Nucleus accumbens (tissue), 56 donors: ENCODE measurements around the gene FITM1.

ENCODE experiments used
- DNase-seq, 56 donors: peaks; one replicate each; lab custom pipeline; 2025; lab: John Stamatoyannopoulos, UW

FITM1 gene

DNA sequence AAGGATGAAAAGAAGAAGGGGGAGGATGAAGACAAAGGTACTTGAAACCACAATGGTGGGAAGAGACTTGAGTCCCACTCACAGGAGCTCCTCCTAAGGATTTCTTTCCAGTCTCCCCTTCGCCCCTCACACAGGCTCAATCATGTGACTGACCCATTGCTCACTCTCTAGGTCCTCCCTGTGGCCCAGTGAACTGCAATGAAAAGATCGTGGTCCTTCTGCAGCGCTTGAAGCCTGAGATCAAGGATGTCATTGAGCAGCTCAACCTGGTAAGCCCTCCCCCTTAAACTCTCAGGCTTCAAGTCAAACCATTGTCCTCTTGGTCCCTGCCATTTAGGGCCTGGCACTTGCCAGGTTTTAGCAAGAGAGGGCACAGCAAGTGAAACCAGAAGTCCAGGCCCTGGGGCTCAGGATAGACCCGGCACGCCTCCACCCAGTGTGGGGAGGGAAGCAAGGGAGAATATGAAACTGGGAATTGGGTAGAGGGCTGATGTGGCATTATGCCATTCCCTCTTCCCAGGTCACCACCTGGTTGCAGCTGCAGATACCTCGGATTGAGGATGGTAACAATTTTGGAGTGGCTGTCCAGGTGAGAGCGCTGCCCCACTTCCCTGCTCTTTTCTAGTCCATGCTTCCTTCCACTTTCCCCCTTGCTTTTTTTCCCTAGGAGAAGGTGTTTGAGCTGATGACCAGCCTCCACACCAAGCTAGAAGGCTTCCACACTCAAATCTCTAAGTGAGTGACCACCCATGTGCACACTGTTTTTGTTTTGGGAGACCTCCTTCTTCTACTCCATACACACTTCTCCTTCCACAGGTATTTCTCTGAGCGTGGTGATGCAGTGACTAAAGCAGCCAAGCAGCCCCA lies 7.3 kb downstream of the FITM1 start:
- DNase-seq: no peak

DNA sequence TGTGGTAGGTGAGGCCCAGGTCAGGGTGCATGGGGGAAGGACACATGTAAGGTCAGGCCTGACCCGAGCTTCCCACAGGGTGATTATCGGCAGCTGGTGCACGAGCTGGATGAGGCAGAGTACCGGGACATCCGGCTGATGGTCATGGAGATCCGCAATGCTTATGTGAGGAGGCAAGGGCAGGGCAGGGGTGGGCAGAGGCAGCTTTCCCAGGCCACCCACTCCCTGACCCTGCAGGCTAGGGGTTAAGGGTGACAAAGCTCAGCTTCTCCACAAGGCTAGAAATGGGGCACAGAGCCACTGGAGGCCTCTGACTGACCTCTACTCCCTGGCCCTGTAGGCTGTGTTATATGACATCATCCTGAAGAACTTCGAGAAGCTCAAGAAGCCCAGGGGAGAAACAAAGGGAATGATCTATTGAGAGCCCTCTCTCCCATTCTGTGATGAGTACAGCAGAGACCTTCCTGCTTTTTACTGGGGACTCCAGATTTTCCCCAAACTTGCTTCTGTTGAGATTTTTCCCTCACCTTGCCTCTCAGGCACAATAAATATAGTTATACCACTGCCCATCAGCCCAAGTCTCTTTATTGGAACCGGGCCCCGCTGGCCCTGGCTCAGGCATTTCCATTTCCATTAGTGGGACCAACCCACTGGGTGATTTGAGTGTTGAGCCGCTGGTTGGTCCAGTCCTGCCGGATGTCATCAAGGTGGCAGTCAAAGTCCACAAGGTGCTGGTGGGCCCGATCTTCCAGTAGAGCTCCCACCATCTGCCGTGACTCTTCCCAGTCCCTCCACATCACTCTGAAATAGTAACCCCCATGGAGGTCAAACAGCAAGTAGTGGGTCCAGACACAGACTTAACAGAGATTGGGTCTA lies 8.2 kb downstream of the FITM1 start:
- DNase-seq: no peak

DNA sequence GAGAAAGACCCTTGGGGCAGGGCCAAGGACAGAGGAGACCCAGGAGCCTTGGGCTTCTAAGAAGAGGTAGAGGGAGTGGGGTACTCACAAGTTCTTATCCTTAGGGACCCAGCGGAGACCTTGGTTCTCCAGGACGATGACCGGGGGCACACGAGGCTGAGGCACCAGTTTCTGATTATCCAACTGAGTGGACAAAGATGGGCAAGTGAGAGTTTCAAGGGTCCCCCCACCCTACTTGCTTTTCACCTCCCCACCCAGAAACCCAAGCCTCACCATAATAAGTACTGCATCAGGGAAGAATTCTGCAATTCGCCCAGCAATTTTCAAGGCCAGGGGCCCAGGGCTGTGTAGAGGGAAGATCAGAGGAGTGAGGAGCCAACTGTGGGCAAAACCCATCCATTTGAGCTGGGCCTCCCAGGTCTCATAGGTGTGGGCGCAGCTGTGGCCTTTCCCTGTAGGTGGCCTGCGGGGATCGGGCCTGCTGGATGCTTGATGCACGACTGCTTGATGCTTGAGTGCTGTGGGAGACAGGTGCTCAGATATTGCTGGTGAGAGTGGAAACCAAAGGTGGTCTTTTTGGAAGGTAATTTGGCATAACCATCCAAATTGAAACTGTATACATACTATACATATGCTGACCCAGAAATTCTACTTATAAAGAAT lies 8.9 kb downstream of the FITM1 start:
- DNase-seq: no peak

DNA sequence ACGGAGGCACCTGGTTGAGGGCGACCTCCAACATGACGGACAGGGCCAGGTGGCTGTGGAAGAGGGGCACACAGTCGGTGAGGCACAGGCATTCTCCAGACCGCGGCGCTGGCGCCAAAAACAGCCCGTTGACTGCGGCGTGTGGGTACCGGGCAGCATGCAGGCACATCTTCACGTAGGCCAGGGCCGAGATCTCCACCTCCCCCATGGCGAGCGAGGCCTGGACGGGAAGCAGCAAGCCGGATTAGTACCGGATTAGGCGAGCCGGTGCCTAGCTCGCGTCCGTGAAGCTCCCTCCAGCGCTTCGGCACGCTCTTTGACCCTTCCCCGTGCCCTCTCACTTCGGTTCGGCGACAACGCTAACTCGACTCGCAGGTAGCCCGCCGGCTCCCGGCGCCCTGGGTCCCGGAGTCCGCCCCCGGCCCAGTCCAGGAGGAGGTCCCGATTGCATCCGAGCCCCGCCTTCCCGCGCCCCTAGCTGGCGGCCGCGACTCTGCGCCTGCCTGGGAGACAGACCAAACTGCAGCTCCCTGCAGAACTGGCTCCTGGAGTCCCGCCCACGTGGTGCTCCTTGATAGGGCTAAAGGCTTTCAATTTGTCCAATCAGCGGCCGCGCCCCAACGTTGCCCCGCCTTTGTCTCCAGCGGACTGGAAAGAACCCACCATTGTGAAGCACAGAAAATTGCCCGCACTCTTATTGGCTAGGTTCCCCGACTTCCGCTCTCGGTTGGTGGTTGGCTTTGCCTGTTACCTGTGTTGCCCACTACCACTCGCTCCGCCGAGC lies 10.8 kb downstream of the FITM1 start, which contains the start of gene EMC9:
Gene EMC9, minus strand, starts transcription at position 495 of the 784 bp plus-strand sequence. Its CDS starts 287 bp downstream, at position 208.
- peak; percentile 90 to 100 (median 99) for DNase-seq

DNA sequence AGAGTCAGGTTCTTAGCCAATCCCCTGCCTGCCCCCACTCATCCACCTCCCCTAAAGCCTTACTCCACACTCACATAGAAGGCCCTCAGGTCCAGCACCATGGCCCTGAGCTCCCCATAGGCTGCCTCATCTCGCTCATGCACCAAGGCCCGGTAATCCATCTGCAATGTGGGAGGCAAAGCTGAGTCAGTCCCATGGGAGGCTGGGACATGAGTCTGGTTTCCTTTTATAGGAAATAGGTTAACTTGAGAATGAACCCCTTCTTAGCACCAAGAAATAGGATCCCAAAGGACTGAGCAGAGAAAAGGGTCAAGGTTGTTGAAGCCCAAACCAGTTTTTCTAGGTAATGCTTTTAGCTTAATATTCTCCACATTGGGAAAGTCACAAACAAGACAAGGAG lies 13.1 kb downstream of the FITM1 start:
- no peak for DNase-seq

DNA sequence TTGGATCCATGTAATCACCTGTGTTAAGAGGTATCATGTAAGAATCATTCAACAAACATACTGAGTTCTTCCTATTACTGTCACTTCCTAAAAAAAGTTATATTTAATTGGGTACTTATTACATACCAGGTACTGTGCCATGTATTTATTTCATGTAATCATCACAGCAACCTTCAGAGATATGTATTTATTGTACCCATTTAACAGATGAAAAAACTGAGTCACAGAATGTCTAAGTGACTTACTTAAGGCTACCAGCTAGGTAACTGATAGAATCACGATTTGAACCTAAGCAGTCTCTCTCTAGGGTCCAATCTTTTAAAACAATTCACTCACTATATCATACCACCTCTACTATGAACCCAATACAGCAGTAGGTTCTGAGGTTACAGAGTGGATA lies 14.0 kb downstream of the FITM1 start:
- no peak for DNase-seq

DNA sequence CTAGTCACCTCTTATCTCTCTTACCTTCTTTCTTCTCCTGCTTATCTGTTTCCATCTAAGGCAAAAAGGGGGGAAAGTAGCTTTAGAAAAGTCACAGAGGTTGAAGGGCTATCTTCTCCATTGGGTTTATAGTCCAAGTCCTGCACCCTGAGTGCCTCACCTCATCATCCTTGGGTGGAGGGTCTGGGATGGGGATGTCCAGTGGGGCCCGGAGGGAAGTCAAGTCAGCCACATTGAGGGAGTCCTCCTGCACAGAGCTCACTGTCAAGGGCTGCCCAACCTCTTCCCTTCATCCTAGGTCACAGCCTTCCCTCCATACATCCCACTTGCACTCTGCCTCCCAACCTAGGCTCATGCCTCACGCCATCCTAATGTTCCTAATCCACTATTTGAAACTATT lies 14.8 kb downstream of the FITM1 start:
- no peak for DNase-seq

DNA sequence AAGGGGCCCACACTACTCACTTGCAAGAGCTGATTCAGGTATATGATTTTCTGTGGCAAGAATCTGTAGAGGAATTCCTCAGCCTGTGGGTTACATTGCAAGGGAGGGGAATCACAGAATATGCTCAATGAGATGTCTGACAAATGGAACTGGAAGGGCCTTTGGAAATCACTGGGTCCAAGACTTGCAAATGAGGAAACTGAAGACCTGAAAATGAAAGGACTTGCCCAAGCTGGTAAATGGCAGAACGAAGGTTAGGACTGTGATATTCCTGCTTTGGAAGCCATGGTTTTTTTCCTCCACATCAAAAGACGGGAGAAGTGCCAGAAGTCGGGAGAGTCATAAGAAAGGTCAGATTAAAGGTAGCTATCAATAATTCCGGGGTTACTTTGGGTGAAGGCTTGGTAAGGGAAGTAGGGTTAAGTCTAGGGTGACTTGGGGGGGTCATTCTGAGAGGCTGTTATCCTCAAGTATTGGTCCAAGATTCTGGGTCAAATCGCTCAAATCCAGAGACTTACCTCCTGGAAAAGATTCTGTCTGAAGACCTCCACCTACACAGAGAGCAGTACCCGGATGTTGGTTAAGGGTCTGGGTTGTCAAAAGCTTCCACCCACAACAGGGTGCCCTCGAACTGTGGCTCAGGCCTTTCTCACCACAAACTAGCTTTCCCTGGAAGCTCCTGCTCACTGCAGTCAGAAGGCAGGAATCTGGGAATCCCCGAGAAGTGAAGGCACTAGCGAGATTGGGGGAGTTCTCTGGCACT lies 15.4 kb downstream of the FITM1 start:
- no peak for DNase-seq

DNA sequence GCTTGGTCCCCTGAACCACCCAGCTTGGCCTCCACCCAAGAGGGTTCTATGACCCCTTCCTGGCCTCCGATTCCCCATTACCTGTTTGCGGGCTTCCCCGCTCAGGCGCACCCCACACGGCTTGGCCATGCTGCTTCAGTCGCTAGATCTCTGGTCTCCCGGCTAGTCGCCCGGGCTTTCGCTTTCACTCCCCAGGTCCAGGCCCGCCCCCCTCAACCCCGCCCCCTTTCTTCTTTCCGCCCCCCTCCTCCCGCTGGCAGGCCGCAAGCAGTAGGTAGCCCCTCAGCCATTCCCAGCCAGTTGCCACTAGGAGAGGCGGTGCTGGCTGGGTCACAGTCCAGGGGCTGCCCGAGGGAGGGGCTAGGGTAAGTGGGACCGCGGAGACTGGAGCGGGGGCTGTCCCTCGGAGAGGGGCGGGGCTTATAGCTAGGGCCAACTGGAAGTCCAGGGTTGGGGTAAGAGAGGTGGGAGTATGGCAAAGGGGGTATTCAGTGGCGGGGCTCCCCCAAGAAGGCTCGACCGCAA lies 16.1 kb downstream of the FITM1 start, which contains the start of gene PSME2:
Gene PSME2, minus strand, starts transcription at position 158 of the 525 bp plus-strand sequence. Its CDS starts 29 bp downstream, at position 129.
- peak; percentile 48 to 91 (median 79) for DNase-seq

DNA sequence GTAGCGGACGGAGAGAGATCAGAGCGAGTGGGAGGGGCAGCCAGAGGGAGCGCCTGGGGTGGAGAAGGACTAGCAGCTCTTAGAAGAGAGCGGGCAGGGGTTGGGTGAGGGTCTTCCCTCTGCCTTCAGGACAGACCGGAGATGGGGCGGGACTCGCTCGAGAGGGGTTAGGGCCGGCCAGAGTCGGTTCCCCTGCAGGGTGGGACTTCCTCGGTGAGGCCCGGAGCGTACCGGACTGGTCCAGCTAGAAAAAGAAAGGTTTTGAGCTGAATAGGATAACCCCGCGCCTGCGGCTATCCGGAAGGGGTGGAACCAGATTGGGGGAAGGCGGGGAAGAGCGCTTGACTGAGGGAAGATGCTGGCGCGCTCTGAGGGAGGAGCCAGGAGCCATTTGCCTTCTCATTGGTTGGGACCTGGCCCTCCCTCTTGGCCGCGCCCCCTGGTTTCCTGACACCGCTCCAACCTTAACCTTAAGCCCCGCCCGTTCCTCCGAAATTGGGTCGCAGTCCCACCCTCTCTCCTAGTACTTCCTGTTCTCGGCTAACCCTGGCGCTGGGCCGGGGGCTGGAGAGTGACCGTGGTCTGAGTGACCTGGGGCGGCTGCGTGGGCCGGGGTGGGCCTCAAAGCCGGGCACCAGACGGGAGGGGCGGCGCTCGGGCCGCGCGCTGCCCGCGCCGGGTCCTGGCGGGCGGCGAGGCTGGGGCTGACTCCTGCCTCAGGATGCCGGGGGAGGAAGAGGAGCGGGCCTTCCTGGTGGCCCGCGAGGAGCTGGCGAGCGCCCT lies 16.7 kb downstream of the FITM1 start, which contains the start of gene RNF31:
Gene RNF31, plus strand, starts transcription at position 521 of the 783 bp plus-strand sequence. Its CDS starts 201 bp downstream, at position 722.
- DNase-seq: peak; percentile 74 to 98 (median 95)

DNA sequence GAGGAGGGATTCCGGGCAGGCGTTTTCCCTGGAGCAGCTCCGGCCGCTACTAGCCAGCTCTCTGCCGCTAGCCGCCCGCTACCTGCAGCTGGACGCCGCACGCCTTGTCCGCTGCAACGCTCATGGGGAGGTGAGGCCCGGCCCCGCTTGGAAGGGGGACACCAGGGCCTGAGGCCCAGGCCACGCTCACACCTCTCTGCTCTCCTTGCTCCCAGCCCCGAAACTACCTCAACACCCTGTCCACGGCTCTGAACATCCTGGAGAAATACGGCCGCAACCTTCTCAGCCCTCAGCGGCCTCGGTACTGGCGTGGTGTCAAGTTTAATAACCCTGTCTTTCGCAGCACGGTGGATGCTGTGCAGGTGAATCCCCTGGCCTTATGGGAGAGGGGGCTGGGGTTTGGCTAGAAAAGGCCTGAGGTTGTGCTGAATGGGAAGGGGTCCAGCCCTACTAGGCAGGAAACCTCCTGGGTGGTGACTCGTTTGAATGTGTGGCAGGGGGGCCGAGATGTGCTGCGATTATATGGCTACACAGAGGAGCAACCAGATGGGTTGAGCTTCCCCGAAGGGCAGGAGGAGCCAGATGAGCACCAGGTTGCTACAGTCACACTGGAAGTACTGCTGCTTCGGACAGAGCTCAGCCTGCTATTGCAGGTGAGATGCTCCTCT lies 17.4 kb downstream of the FITM1 start:
- DNase-seq: peak in 1 of 56 donors; percentile 45

DNA sequence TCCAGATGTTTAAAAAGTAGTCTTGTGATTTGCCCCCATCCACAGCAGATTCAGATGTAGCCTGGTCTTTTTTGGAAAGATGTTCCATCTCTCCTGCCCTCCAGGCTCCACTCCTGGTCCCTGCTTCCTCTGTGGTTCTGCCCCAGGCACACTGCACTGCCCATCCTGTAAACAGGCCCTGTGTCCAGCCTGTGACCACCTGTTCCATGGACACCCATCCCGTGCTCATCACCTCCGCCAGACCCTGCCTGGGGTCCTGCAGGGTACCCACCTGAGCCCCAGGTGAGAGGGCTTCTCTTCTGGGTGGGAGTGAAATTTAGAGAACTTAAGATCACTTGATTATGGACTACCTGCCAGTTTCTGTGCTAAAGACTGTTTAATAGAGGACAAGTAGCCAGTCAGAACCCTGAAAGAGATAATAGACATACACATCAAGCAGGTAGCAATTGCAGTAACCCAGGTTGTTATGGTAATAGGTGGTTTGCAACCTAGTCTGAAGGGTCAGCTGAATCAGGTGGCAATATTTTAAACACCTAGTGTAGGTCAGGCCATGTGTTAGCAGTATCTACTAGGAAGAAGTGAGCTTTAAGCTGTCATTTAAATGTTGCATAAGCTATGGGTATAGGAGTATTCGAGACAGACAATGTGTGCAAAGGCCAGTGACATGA lies 19.0 kb downstream of the FITM1 start:
- DNase-seq: no peak

DNA sequence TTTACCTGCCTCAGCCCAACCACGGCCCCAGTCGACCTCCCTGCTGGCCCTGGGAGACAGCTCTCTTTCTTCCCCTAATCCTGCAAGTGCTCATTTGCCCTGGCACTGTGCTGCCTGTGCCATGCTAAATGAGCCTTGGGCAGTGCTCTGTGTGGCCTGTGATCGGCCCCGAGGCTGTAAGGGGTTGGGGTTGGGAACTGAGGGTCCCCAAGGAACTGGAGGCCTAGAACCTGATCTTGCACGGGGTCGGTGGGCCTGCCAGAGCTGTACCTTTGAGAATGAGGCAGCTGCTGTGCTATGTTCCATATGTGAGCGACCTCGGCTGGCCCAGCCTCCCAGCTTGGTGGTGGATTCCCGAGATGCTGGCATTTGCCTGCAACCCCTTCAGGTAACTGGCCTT lies 19.6 kb downstream of the FITM1 start:
- no peak for DNase-seq

DNA sequence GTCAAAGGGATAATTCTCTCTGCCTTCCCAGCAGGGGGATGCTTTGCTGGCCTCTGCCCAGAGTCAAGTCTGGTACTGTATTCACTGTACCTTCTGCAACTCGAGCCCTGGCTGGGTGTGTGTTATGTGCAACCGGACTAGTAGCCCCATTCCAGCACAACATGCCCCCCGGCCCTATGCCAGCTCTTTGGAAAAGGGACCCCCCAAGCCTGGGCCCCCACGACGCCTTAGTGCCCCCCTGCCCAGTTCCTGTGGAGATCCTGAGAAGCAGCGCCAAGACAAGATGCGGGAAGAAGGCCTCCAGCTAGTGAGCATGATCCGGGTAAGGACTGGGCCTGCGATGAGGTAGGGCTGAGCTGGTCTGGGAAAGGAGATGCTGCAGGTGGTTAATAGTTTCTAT lies 20.1 kb downstream of the FITM1 start:
- DNase-seq: no peak

DNA sequence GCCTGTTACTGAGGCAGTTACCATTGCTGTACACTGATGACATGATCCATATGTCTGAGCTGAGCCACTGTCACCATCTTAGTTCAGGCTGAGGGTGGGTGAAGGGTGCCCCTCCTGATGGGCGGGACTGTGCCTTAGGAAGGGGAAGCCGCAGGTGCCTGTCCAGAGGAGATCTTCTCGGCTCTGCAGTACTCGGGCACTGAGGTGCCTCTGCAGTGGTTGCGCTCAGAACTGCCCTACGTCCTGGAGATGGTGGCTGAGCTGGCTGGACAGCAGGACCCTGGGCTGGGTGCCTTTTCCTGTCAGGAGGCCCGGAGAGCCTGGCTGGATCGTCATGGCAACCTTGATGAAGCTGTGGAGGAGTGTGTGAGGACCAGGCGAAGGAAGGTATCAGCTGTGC lies 20.5 kb downstream of the FITM1 start:
- no peak for DNase-seq

DNA sequence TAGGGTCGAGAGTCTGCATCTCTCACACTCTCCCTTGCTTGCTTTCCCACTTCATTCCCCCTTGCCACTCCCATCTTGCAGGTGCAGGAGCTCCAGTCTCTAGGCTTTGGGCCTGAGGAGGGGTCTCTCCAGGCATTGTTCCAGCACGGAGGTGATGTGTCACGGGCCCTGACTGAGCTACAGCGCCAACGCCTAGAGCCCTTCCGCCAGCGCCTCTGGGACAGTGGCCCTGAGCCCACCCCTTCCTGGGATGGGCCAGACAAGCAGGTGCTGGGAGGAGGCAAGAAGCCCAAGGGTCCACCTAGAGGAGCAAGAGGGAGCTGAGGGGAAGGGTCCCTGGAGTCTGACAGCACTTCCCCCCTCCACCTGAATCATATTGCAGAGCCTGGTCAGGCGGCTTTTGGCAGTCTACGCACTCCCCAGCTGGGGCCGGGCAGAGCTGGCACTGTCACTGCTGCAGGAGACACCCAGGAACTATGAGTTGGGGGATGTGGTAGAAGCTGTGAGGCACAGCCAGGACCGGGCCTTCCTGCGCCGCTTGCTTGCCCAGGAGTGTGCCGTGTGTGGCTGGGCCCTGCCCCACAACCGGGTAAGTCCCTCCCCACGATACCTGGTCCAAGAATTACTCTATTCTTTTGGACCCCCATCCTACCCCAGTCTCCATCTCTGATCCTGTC lies 21.1 kb downstream of the FITM1 start:
- DNase-seq: no peak
